Measurements from ENCODE around the gene LYZL2.
"Not testable (repeated sequence)": the region's sequence is repeated elsewhere in the genome, so short reads cannot be mapped to it uniquely, and the experiment has no call there.

- TF ChIP-seq CTCF, POLR2A, POLR2AphosphoS5 (IDR thresholded peaks at IDR 0.05): not testable (repeated sequence)
Observed at GRCh38 chr10:30626837-30627236, 2.7 kb downstream of the LYZL2 start.

Data from sigmoid colon (tissue), 4 donors.